Peyer's patch (tissue), 4 donors: ENCODE data around the gene SUCLG2.

Experiments used
- POLR2A ChIP-seq, 2 donors: fragments of 450-650 bp; IDR thresholded peaks; one replicate each; pipeline ENCODE4 v1.5.1; 2017; ENCODE audit warnings: antibody characterized with exemption in 2 of 2, mild to moderate bottlenecking in 2 of 2, moderate library complexity in 2 of 2
- TF ChIP-seq, protein P1 (sequence below), 6 experiments: fragments of 450-650 bp in 4 of 6; fragments of 200-600 bp in 2 of 6; sonication (generic) in 1 of 6; IDR thresholded peaks; one replicate each; pipeline ENCODE4 v1.5.1; 2017 to 2019; ENCODE audit warnings: antibody characterized with exemption in 6 of 6, mild to moderate bottlenecking in 3 of 6, moderate library complexity in 1 of 6

DNA sequence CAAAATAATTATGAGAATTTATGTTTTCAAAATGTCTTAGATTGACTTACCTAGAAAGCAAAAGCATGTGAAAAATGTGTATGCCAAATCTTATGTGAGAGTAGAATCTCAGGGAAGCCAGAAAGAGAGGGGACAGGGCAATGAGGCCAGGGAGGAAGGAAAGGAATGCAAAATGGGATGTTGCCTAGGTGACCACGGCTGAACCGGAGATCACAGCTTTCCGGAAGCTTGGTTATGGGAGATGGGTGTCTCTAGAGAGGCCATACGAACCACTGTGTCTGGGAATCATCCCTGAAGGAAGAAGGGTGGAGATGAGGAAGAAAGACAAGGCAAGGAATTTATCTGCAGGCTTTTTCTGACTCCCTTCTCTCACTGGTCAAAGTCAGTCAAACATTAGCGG is 76.0 kb downstream of the SUCLG2 start:
- TF ChIP-seq, protein P1, sequence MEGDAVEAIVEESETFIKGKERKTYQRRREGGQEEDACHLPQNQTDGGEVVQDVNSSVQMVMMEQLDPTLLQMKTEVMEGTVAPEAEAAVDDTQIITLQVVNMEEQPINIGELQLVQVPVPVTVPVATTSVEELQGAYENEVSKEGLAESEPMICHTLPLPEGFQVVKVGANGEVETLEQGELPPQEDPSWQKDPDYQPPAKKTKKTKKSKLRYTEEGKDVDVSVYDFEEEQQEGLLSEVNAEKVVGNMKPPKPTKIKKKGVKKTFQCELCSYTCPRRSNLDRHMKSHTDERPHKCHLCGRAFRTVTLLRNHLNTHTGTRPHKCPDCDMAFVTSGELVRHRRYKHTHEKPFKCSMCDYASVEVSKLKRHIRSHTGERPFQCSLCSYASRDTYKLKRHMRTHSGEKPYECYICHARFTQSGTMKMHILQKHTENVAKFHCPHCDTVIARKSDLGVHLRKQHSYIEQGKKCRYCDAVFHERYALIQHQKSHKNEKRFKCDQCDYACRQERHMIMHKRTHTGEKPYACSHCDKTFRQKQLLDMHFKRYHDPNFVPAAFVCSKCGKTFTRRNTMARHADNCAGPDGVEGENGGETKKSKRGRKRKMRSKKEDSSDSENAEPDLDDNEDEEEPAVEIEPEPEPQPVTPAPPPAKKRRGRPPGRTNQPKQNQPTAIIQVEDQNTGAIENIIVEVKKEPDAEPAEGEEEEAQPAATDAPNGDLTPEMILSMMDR (IDR thresholded peaks at IDR 0.05), result no peak
- TF ChIP-seq POLR2A (IDR thresholded peaks at IDR 0.05), result no peak
